Prostate gland (tissue), 2 donors: Measurements from ENCODE around the gene UGT2A3.

Experiments
- POLR2AphosphoS5 ChIP-seq: sonication (generic); formaldehyde crosslinking; IDR thresholded peaks from one replicate; pipeline ENCODE4 v1.6.1; 2017; ENCODE audit warnings: antibody characterized with exemption
- TF ChIP-seq, protein P1 (sequence below), 4 experiments: fragments of 200-600 bp in 2 of 4; fragments of 450-650 bp in 2 of 4; sonication (generic) in 2 of 4; IDR thresholded peaks; 1 replicate in 3 of 4; 2 replicates in 1 of 4; pipeline ENCODE4 v1.5.1; 2016 to 2019; ENCODE audit warnings: antibody characterized with exemption in 4 of 4, mild to moderate bottlenecking in 2 of 4, moderate library complexity in 2 of 4

DNA sequence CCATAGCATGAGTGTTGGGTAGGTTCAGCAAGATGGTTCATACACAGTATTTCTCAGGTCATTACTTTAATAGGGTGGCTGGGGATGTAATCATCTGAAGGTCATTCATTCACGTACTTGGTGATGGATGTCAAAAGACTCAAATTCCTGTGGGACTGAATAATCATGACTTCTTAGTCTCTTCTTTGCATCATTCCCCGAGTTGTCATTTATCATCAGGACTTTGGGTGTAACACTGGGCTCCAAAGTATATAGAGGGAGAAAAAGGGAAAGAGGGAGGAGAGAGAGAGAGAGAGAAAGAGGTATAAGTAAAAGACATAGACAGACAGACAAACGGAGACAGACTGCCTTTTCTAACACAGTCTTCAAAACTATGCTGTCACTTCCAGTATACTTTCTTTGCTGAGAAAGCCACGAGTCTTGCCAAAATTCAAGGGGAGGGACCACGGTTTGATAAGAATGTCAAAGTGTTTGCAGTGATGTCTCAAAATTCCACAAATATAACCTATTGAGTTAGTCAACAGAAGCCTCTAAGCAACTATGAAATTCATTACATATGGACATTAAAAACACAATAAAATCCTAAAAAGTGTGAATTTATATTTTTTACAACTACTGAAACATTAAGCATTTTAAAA, 55.9 kb downstream of the UGT2A3 start:
- TF ChIP-seq, protein P1, sequence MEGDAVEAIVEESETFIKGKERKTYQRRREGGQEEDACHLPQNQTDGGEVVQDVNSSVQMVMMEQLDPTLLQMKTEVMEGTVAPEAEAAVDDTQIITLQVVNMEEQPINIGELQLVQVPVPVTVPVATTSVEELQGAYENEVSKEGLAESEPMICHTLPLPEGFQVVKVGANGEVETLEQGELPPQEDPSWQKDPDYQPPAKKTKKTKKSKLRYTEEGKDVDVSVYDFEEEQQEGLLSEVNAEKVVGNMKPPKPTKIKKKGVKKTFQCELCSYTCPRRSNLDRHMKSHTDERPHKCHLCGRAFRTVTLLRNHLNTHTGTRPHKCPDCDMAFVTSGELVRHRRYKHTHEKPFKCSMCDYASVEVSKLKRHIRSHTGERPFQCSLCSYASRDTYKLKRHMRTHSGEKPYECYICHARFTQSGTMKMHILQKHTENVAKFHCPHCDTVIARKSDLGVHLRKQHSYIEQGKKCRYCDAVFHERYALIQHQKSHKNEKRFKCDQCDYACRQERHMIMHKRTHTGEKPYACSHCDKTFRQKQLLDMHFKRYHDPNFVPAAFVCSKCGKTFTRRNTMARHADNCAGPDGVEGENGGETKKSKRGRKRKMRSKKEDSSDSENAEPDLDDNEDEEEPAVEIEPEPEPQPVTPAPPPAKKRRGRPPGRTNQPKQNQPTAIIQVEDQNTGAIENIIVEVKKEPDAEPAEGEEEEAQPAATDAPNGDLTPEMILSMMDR (IDR thresholded peaks at IDR 0.05), result no peak
- no peak for TF ChIP-seq POLR2AphosphoS5
